IMR-90 (cell line): Measurements from ENCODE around the gene MIS18A. TPM values are rescaled to one million over a fixed set of nuclear protein-coding genes. Genes with fewer than 3 reads are reported as not detected.
A peak's percentile ranks its signal among the peaks of the same experiment; 100 is the strongest.

Source experiments
- ATAC-seq: fragments of 200-7000 bp; cut with Tn5 transposase; 2 replicates; pipeline ENCODE4 v1.9.1; 2020; ENCODE audit warnings: low read depth, mild to moderate bottlenecking, moderate library complexity
- BruUV-seq: library from RNA; stranded (reverse); fragments of 400-500 nt; replicated peaks from 2 replicates; lab custom pipeline; 2021; lab: Mats Ljungman, UMichigan
- CTCF ChIA-PET: fragments of 300-600 bp; formaldehyde crosslinking; extraction: SDS; loops from one replicate; lab custom pipeline; 2021; ENCODE audit warnings: antibody characterized with exemption; lab: Yijun Ruan, JAX
- POLR2A ChIA-PET: fragments of 300-600 bp; sonication (Branson Sonifier 250); formaldehyde crosslinking; loops from one replicate; lab custom pipeline; 2022; ENCODE audit warnings: antibody characterized with exemption; ENCODE audit not compliant: unreplicated experiment; lab: Charles Lee
- DNase-seq: peaks from one replicate; pipeline ENCODE4 v3.0.0; 2013
- H2AFZ ChIP-seq: replicated peaks from 2 replicates; pipeline ENCODE3; 2013; ENCODE audit warnings: low read length, mild to moderate bottlenecking; ENCODE audit not compliant: poor library complexity
- H2AK5ac ChIP-seq: 2 replicates; pipeline ENCODE4 v1.6.1; 2013; ENCODE audit warnings: low read depth, low read length, inconsistent platforms
- H2AK9ac ChIP-seq: replicated peaks from 2 replicates; pipeline ENCODE3; 2013; ENCODE audit warnings: mild to moderate bottlenecking, low read depth, low read length, moderate library complexity; ENCODE audit not compliant: poor library complexity
- H2BK120ac ChIP-seq: 2 replicates; pipeline ENCODE4 v1.6.1; 2013; ENCODE audit warnings: low read depth, low read length, inconsistent platforms
- H2BK15ac ChIP-seq: 3 replicates; pipeline ENCODE4 v1.6.1; 2013; ENCODE audit warnings: low read depth, low read length, inconsistent platforms
- H2BK20ac ChIP-seq: 2 replicates; pipeline ENCODE4 v1.6.1; 2013; ENCODE audit warnings: low read depth, mild to moderate bottlenecking, inconsistent platforms, low read length, moderate library complexity
- H2BK5ac ChIP-seq: 2 replicates; pipeline ENCODE4 v1.6.1; 2013; ENCODE audit warnings: mild to moderate bottlenecking, low read depth, low read length, inconsistent platforms; ENCODE audit not compliant: poor library complexity, severe bottlenecking
- H3K14ac ChIP-seq: replicated peaks from 2 replicates; pipeline ENCODE4 v1.6.1; 2013; ENCODE audit warnings: low read depth, low read length, inconsistent platforms
- H3K18ac ChIP-seq: 2 replicates; pipeline ENCODE4 v1.6.1; 2013; ENCODE audit warnings: low read depth, low read length, control low read depth
- H3K23ac ChIP-seq: 2 replicates; pipeline ENCODE4 v1.6.1; 2013; ENCODE audit warnings: low read depth, low read length, inconsistent platforms
- H3K27ac ChIP-seq: 2 replicates; pipeline ENCODE4 v1.5.1; 2013; ENCODE audit warnings: mild to moderate bottlenecking, control low read depth, low read length; ENCODE audit not compliant: insufficient read depth
- H3K27me3 ChIP-seq: 2 replicates; pipeline ENCODE4 v1.6.1; 2013; ENCODE audit warnings: low read length; ENCODE audit not compliant: control insufficient read depth, insufficient read depth
- H3K36me3 ChIP-seq: 2 replicates; pipeline ENCODE4 v1.6.1; 2013; ENCODE audit warnings: low read length, mixed read lengths; ENCODE audit not compliant: control insufficient read depth, insufficient read depth
- H3K4ac ChIP-seq: 2 replicates; pipeline ENCODE4 v1.6.1; 2013; ENCODE audit warnings: low read depth, low read length, inconsistent platforms
- H3K4me1 ChIP-seq: 2 replicates; pipeline ENCODE4 v1.6.1; 2013; ENCODE audit warnings: low read length, mixed read lengths; ENCODE audit not compliant: control insufficient read depth, insufficient read depth
- H3K4me2 ChIP-seq: 2 replicates; pipeline ENCODE4 v1.6.1; 2013; ENCODE audit warnings: low read depth, mild to moderate bottlenecking, control low read depth, low read length, moderate library complexity
- H3K4me3 ChIP-seq: 2 replicates; pipeline ENCODE4 v1.5.1; 2013; ENCODE audit warnings: low read depth, mild to moderate bottlenecking, control low read depth, low read length, moderate library complexity; ENCODE audit not compliant: insufficient read depth
- H3K56ac ChIP-seq: 2 replicates; pipeline ENCODE4 v1.6.1; 2013; ENCODE audit warnings: low read length, inconsistent platforms; ENCODE audit not compliant: insufficient read depth; ENCODE audit errors: extremely low read depth
- H3K79me1 ChIP-seq, 2 experiments: 2 replicates each; pipeline ENCODE4 v1.6.1; 2013; ENCODE audit warnings: low read length in 2 of 2, inconsistent platforms in 1 of 2, low read depth in 1 of 2
- H3K9ac ChIP-seq: 2 replicates; pipeline ENCODE4 v1.6.1; 2013; ENCODE audit warnings: low read depth, low read length, control low read depth
- H3K9me1 ChIP-seq: 2 replicates; pipeline ENCODE4 v1.6.1; 2013; ENCODE audit warnings: low read length, inconsistent platforms; ENCODE audit not compliant: insufficient read depth
- H3K9me3 ChIP-seq: 2 replicates; pipeline ENCODE4 v1.6.1; 2013; ENCODE audit warnings: low read length; ENCODE audit not compliant: control insufficient read depth, insufficient read depth
- H4K20me1 ChIP-seq: 2 replicates; pipeline ENCODE4 v1.6.1; 2013; ENCODE audit warnings: low read length, inconsistent platforms; ENCODE audit not compliant: insufficient read depth
- H4K5ac ChIP-seq: 2 replicates; pipeline ENCODE4 v1.6.1; 2013; ENCODE audit warnings: mild to moderate bottlenecking, low read depth, low read length, control low read depth
- H4K8ac ChIP-seq, 2 experiments: 2 replicates each; pipeline ENCODE4 v1.6.1; 2013; ENCODE audit warnings: low read depth in 2 of 2, low read length in 2 of 2, control low read depth in 1 of 2, inconsistent platforms in 1 of 2
- H4K91ac ChIP-seq: 2 replicates; pipeline ENCODE4 v1.6.1; 2013; ENCODE audit warnings: low read depth, low read length, inconsistent platforms; ENCODE audit not compliant: insufficient read depth
- MAZ ChIP-seq: IDR thresholded peaks from 2 replicates; pipeline ENCODE4 v1.6.1; 2012; ENCODE audit warnings: low read depth, mild to moderate bottlenecking, low read length, improper control_type of control experiment, moderate library complexity, borderline replicate concordance
- POLR2A ChIP-seq: IDR thresholded peaks from 2 replicates; pipeline ENCODE4 v1.6.1; 2012; ENCODE audit warnings: mild to moderate bottlenecking, low read depth, low read length
- WGBS, 2 experiments: methylation state at CpG; one replicate each; pipeline versions ENCODE4 v1.1.5 to v1.1.7; 2013; ENCODE audit warnings: missing lambda C conversion rate in 2 of 2; ENCODE audit not compliant: insufficient read length in 1 of 2; ENCODE audit errors: extremely low coverage in 2 of 2; 5-methylcytosine and 5-hydroxymethylcytosine counted together
- dilution Hi-C: fragments of 300-500 bp; cut with HindIII; formaldehyde crosslinking; loops from one replicate; pipeline ENCODE4 v1.14.3; 2018; ENCODE audit warnings: low sequenced_read_pairs; ENCODE audit not compliant: unreplicated experiment
- in situ Hi-C: fragments of 300-500 bp; cut with MboI; formaldehyde crosslinking; loops from 3 replicates; pipeline ENCODE4 v1.14.3; 2019; ENCODE audit warnings: low sequenced_read_pairs, inconsistent platforms, mixed read lengths
- intact Hi-C: fragments of 100-400 bp; cut with micrococcal nuclease; formaldehyde crosslinking; loops from 2 replicates; pipeline ENCODE4 v1.10.0; 2022
- polyA plus RNA-seq, 3 experiments: library from polyadenylated mRNA; depleted of rRNA; stranded (reverse); fragments of >200 nt; gene quantifications; 2 replicates each; pipeline ENCODE4 v1.2.3, GENCODE V29; 2012; ENCODE audit warnings: low replicate concordance in 1 of 3
- total RNA-seq: library from RNA; depleted of rRNA; stranded (reverse); fragments of >200 nt; gene quantifications from 2 replicates; pipeline ENCODE4 v1.2.3, GENCODE V29; 2012

The MIS18A gene
- total and polyA plus RNA-seq, 2 of the 4 experiments (the other 2 are of a cell fraction) = 4.5 to 7.6 TPM

DNA sequence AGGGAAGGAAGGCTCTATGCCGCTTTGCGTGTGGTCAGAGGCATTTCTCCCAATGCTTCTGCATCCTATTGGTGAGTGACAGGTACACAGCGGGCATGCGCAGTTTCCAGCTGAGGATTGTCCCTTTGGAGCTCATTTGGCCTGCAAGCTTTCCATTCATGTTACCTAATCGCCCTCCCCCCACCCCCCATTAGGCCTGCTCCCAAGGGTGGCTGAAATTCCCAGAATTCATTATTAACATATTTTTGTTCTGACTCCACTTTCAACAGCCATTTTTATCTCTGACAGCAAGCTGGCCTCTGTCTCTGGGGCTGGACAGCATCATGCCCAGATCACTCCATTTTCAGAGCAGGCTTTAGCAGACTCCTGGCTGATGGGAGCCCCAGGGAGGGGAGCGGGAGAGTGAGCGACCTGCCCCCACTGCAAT, 25.6 kb downstream of the MIS18A start:
- TF ChIP-seq MAZ = peak; percentile 21; the same call in 1 of the 2 replicates
- no peak for TF ChIP-seq POLR2A
- BruUV-seq = no TSS peak
- intact Hi-C loops = loop anchor here (10.0 kb wide), 1 partner anchor 258 kb away; no protein-coding TSS in a partner anchor

More for the DNA sequence above, 25.6 kb downstream of the MIS18A start:
- Histone ChIP-seq H2BK5ac (no peak overlapping the region), H3K36me3 (no peaks in the 10 kb centered on the region), H3K79me1 (no peaks in the 10 kb centered on the region), H3K23ac (no peak overlapping the region), H3K27me3 (peaks cover under 1% of the 10 kb centered on the region; the same call in 1 of the 2 replicates), H3K18ac (peak overlapping the region; percentile 40; the same call in 1 of the 2 replicates), H4K8ac (peak overlapping the region in 1 of 2 experiments; percentile 75; a peak in 2 of 4 replicates), H4K20me1 (no peaks in the 10 kb centered on the region), H3K56ac (no peak overlapping the region; the same call in 1 of the 2 replicates), H2BK120ac (peak overlapping the region; percentile 82), H3K4me3 (no peak overlapping the region), H3K9me1 (peaks cover 5% of the 10 kb centered on the region; the same call in 1 of the 2 replicates), H2AK5ac (no peak overlapping the region), H2BK15ac (peak overlapping the region; percentile 74; the same call in 1 of the 3 replicates), H4K91ac (peak overlapping the region; percentile 48), H2AK9ac (peak overlapping the region; percentile 31), H3K4ac (peak overlapping the region; percentile 61), H3K4me2 (peak overlapping the region; percentile 13; the same call in 1 of the 2 replicates), H2BK20ac (peak overlapping the region; percentile 56), H4K5ac (peak overlapping the region; percentile 2; the same call in 1 of the 2 replicates), H3K9ac (no peak overlapping the region), H3K14ac (no peak overlapping the region), H3K4me1 (peaks cover 20% of the 10 kb centered on the region), H3K9me3 (no peaks in the 10 kb centered on the region), H2AFZ (peak overlapping the region; percentile 84), H3K27ac (peak overlapping the region; percentile 62; the same call in 1 of the 2 replicates)
- DNase-seq = peak; percentile 65
- peak; percentile 77 for ATAC-seq
- 70% methylated on average over 2 of the region's 7 CpGs; no CpG with 5 or more reads in 1 of the 2 experiments for WGBS, 2 experiments
- CTCF ChIA-PET = interaction anchor here (0.6 to 1.1 kb wide), 3 partner anchors 118 to 388 kb away, joined by 3 to 4 read pairs (median 3); no protein-coding TSS in a partner anchor
- dilution Hi-C loops (no loop called here), in situ Hi-C loops (no loop called here)
- POLR2A ChIA-PET = interaction anchor here (0.6 kb wide), 1 partner anchor 888 kb away, joined by 14 read pairs; no protein-coding TSS in a partner anchor
